HUES64 (cell line): ENCODE data around the gene DEF6.

ENCODE experiments used
- H3K27ac ChIP-seq: 2 replicates; pipeline ENCODE4 v1.7.0; 2013; ENCODE audit warnings: low read depth, low read length, inconsistent platforms
- H3K27me3 ChIP-seq: 2 replicates; pipeline ENCODE4 v1.6.1; 2013; ENCODE audit warnings: mild to moderate bottlenecking, low read length; ENCODE audit not compliant: insufficient read depth
- H3K36me3 ChIP-seq: 2 replicates; pipeline ENCODE4 v1.6.1; 2013; ENCODE audit warnings: mild to moderate bottlenecking, low read length; ENCODE audit not compliant: insufficient read depth
- H3K4me1 ChIP-seq: 2 replicates; pipeline ENCODE4 v1.6.1; 2013; ENCODE audit warnings: mild to moderate bottlenecking, low read length, moderate library complexity; ENCODE audit not compliant: insufficient read depth
- H3K4me3 ChIP-seq: 2 replicates; pipeline ENCODE4 v1.5.1; 2013; ENCODE audit warnings: mild to moderate bottlenecking, low read length, moderate library complexity
- H3K9ac ChIP-seq: 2 replicates; pipeline ENCODE4 v1.6.1; 2013; ENCODE audit warnings: mild to moderate bottlenecking, low read depth, low read length
- H3K9me3 ChIP-seq: 2 replicates; pipeline ENCODE4 v1.6.1; 2013; ENCODE audit warnings: low read depth, low read length; ENCODE audit not compliant: insufficient read depth
- WGBS: fragments of 150-250, 120-280 bp; methylation state at CpG from one replicate; pipeline ENCODE4 v1.1.7; 2013; ENCODE audit warnings: missing lambda C conversion rate; 5-methylcytosine and 5-hydroxymethylcytosine counted together

Gene DEF6

GRCh38 chr6:35260591-35261570 lies 36.7 kb upstream of the DEF6 start:
- H3K9ac ChIP-seq: peak overlapping the region; percentile 94
- H3K27ac ChIP-seq: peak overlapping the region; percentile 99
- no peaks in the 10 kb centered on the region for H3K9me3 ChIP-seq
- H3K4me1 ChIP-seq: peaks cover 11% of the 10 kb centered on the region
- no peaks in the 10 kb centered on the region for H3K36me3 ChIP-seq
- H3K4me3 ChIP-seq: peak overlapping the region; percentile 74
- no peaks in the 10 kb centered on the region for H3K27me3 ChIP-seq
- WGBS: over 99% methylated on average over 5 of the region's 6 CpGs

GRCh38 chr6:35262596-35262995 lies 35.0 kb upstream of the DEF6 start:
- no peaks in the 10 kb centered on the region for H3K9me3 ChIP-seq
- no peaks in the 10 kb centered on the region for H3K27me3 ChIP-seq
- WGBS: 78% methylated on average over 1 of the region's 2 CpGs
- no peak overlapping the region for H3K4me3 ChIP-seq
- no peak overlapping the region for H3K27ac ChIP-seq
- peaks cover 11% of the 10 kb centered on the region for H3K4me1 ChIP-seq
- no peaks in the 10 kb centered on the region for H3K36me3 ChIP-seq
- no peak overlapping the region for H3K9ac ChIP-seq

GRCh38 chr6:35264550-35265274 lies 32.9 kb upstream of the DEF6 start:
- Histone ChIP-seq H3K9ac (no peak overlapping the region), H3K4me1 (peaks cover 6% of the 10 kb centered on the region), H3K9me3 (no peaks in the 10 kb centered on the region), H3K4me3 (no peak overlapping the region), H3K27me3 (no peaks in the 10 kb centered on the region), H3K27ac (no peak overlapping the region), H3K36me3 (no peaks in the 10 kb centered on the region)

GRCh38 chr6:35265523-35265922 lies 32.1 kb upstream of the DEF6 start:
- H3K4me3 ChIP-seq: no peak overlapping the region
- no peaks in the 10 kb centered on the region for H3K27me3 ChIP-seq
- H3K36me3 ChIP-seq: no peaks in the 10 kb centered on the region
- 94% methylated on average over 2 of the region's 2 CpGs for WGBS
- H3K4me1 ChIP-seq: peaks cover 5% of the 10 kb centered on the region
- no peak overlapping the region for H3K9ac ChIP-seq
- no peak overlapping the region for H3K27ac ChIP-seq
- H3K9me3 ChIP-seq: no peaks in the 10 kb centered on the region

GRCh38 chr6:35267446-35267845 lies 30.2 kb upstream of the DEF6 start:
- H3K27ac ChIP-seq: no peak overlapping the region
- WGBS: 88% methylated on average over 8 of the region's 8 CpGs

GRCh38 chr6:35267897-35268296 lies 29.7 kb upstream of the DEF6 start:
- Histone ChIP-seq H3K36me3 (no peaks in the 10 kb centered on the region), H3K9me3 (no peaks in the 10 kb centered on the region), H3K27me3 (no peaks in the 10 kb centered on the region), H3K9ac (no peak overlapping the region), H3K4me3 (no peak overlapping the region), H3K27ac (no peak overlapping the region), H3K4me1 (no peaks in the 10 kb centered on the region)
- WGBS: 68% methylated on average over 1 of the region's 2 CpGs

More at GRCh38 chr6:35267446-35267845, 30.2 kb upstream of the DEF6 start:
- Histone ChIP-seq H3K9me3 (no peaks in the 10 kb centered on the region), H3K4me1 (no peaks in the 10 kb centered on the region), H3K4me3 (no peak overlapping the region), H3K27me3 (no peaks in the 10 kb centered on the region), H3K9ac (no peak overlapping the region), H3K36me3 (no peaks in the 10 kb centered on the region)

- H3K4me1 ChIP-seq: no peaks in the 10 kb centered on the region
- no peak overlapping the region for H3K9ac ChIP-seq
- no peaks in the 10 kb centered on the region for H3K27me3 ChIP-seq
- no peaks in the 10 kb centered on the region for H3K9me3 ChIP-seq
- no peak overlapping the region for H3K4me3 ChIP-seq
- no peaks in the 10 kb centered on the region for H3K36me3 ChIP-seq
- no peak overlapping the region for H3K27ac ChIP-seq
- 96% methylated on average over 2 of the region's 2 CpGs for WGBS
Measured at GRCh38 chr6:35272005-35272404, 25.6 kb upstream of the DEF6 start.

- H3K9ac ChIP-seq: no peak overlapping the region
- no peaks in the 10 kb centered on the region for H3K9me3 ChIP-seq
- H3K27me3 ChIP-seq: no peaks in the 10 kb centered on the region
- H3K36me3 ChIP-seq: no peaks in the 10 kb centered on the region
- over 99% methylated on average over 3 of the region's 4 CpGs for WGBS
- H3K4me1 ChIP-seq: no peaks in the 10 kb centered on the region
- H3K4me3 ChIP-seq: no peak overlapping the region
- no peak overlapping the region for H3K27ac ChIP-seq
Measured at GRCh38 chr6:35273822-35274559, 23.6 kb upstream of the DEF6 start.

- Histone ChIP-seq H3K27ac (no peak overlapping the region), H3K9ac (no peak overlapping the region), H3K36me3 (no peaks in the 10 kb centered on the region), H3K9me3 (no peaks in the 10 kb centered on the region), H3K4me3 (no peak overlapping the region), H3K27me3 (no peaks in the 10 kb centered on the region), H3K4me1 (no peaks in the 10 kb centered on the region)
- 94% methylated on average over 4 of the region's 4 CpGs for WGBS
Measured at GRCh38 chr6:35275744-35276260, 21.8 kb upstream of the DEF6 start.

GRCh38 chr6:35278708-35279107 lies 18.9 kb upstream of the DEF6 start:
- H3K9me3 ChIP-seq: no peaks in the 10 kb centered on the region
- 93% methylated on average over 3 of the region's 3 CpGs for WGBS
- H3K27ac ChIP-seq: no peak overlapping the region
- H3K36me3 ChIP-seq: peaks cover 24% of the 10 kb centered on the region
- no peak overlapping the region for H3K9ac ChIP-seq
- H3K27me3 ChIP-seq: no peaks in the 10 kb centered on the region
- H3K4me1 ChIP-seq: no peaks in the 10 kb centered on the region
- H3K4me3 ChIP-seq: no peak overlapping the region

- Histone ChIP-seq H3K4me1 (no peaks in the 10 kb centered on the region), H3K36me3 (peaks cover 32% of the 10 kb centered on the region), H3K27me3 (no peaks in the 10 kb centered on the region), H3K4me3 (no peak overlapping the region), H3K27ac (no peak overlapping the region), H3K9me3 (no peaks in the 10 kb centered on the region), H3K9ac (no peak overlapping the region)
- 93% methylated on average over 4 of the region's 4 CpGs for WGBS
Measured at GRCh38 chr6:35280903-35281302, 16.7 kb upstream of the DEF6 start.
